ENCODE results near the gene TRIO. TPM values are rescaled to one million over a fixed set of nuclear protein-coding genes. Genes with fewer than 3 reads are reported as not detected.

Gene TRIO
- total RNA-seq, 1 experiment from 2014 or later: 99.8 TPM

DNA sequence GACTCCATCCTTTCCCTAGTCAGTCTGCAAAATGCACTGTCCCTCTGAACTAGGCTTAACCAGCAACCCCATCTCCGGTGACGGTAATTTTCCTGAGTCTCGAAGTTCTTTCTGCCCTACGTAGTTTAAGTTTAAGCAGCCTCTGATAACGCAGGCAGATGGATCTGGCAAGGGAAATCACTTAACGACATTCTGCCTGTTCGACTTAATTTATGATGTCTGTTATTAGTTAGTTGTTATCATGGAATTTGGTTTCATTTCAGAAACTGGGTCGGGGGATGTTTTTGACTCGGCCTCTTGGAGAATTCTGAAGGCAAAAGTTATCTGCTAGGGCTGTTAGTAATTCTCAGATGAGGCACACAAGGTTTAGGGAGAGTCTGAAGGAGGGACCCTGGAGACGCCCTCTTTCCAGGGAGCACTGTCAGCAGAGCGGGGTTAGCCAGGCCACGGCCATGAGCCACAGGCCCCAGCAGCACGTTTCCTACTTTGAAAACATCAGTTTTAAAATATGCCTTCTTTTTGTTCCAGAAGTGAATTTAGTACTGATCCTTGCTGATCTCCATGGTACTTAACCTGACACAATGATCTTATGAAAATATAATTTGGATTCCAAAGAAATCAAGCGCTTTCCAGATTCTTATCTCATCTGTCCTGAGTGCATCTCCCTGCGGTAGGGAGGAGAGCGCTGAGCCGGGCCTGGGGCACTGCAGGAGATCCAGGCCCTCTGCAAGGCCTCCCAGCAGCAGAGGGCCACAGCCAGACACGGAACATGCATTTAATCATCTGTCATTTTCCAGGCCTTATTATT lies 267.5 kb downstream of the TRIO start:
- ChIA-PET CTCF (no interaction called here), POLR2A (ENCODE audit: low non-redundant PET) (no interaction called here)
- Histone ChIP-seq H3K4me3 (ENCODE audit: low read depth, low read length, poor library complexity, severe bottlenecking) (no peak overlapping the region), H3K4me1 (ENCODE audit: insufficient read depth, low read length, poor library complexity, severe bottlenecking) (no peaks in the 10 kb centered on the region), H3K27ac (ENCODE audit: low read depth, low read length, poor library complexity, severe bottlenecking) (no peak overlapping the region), H3K9me3 (ENCODE audit: low read depth, low read length, poor library complexity, severe bottlenecking) (no peaks in the 10 kb centered on the region), H3K36me3 (ENCODE audit: insufficient read depth, low read length, poor library complexity, severe bottlenecking) (peaks cover 25% of the 10 kb centered on the region), H3K27me3 (replicated peaks; ENCODE audit: insufficient read depth, low read depth, low read length, poor library complexity) (no peaks in the 10 kb centered on the region)
- intact Hi-C loops (cut with micrococcal nuclease; ENCODE audit: unreplicated experiment): no loop called here
- no TSS peak for BruUV-seq (replicated peaks)
- DNase-seq (ENCODE audit: low spot score): no peak
- no peak for TF ChIP-seq EZH2 (IDR thresholded peaks at IDR 0.05; ENCODE audit: borderline replicate concordance, low read depth, low read length, poor library complexity, severe bottlenecking)
- TF ChIP-seq, protein P1, sequence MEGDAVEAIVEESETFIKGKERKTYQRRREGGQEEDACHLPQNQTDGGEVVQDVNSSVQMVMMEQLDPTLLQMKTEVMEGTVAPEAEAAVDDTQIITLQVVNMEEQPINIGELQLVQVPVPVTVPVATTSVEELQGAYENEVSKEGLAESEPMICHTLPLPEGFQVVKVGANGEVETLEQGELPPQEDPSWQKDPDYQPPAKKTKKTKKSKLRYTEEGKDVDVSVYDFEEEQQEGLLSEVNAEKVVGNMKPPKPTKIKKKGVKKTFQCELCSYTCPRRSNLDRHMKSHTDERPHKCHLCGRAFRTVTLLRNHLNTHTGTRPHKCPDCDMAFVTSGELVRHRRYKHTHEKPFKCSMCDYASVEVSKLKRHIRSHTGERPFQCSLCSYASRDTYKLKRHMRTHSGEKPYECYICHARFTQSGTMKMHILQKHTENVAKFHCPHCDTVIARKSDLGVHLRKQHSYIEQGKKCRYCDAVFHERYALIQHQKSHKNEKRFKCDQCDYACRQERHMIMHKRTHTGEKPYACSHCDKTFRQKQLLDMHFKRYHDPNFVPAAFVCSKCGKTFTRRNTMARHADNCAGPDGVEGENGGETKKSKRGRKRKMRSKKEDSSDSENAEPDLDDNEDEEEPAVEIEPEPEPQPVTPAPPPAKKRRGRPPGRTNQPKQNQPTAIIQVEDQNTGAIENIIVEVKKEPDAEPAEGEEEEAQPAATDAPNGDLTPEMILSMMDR (conservative IDR thresholded peaks at IDR 0.05; ENCODE audit: low read depth, low read length): no peak

DNA sequence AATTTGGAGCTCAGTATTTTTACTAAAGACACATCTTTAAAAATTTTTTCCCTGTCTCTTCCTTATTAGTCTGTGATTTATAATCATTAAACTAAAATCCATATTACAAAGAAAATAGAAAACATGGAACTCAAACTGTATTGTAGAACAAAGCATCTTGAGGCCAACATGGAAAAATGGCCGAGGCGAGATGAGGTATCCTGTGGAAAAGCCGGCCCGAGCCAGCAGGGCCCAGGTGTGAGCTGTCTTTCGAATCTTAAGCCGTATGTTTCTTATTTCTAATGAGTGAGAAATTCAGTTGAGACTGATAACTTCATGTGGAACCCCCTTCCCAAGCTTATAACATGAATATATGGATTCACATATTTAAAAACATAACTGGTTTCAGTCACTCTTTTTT lies 268.1 kb downstream of the TRIO start:
- Histone ChIP-seq H3K27ac (ENCODE audit: low read depth, low read length, poor library complexity, severe bottlenecking) (no peak overlapping the region), H3K4me3 (ENCODE audit: low read depth, low read length, poor library complexity, severe bottlenecking) (no peak overlapping the region), H3K36me3 (ENCODE audit: insufficient read depth, low read length, poor library complexity, severe bottlenecking) (peaks cover 22% of the 10 kb centered on the region), H3K9me3 (ENCODE audit: low read depth, low read length, poor library complexity, severe bottlenecking) (no peaks in the 10 kb centered on the region), H3K27me3 (replicated peaks; ENCODE audit: insufficient read depth, low read depth, low read length, poor library complexity) (no peaks in the 10 kb centered on the region), H3K4me1 (ENCODE audit: insufficient read depth, low read length, poor library complexity, severe bottlenecking) (peaks cover 1% of the 10 kb centered on the region)
- DNase-seq (ENCODE audit: low spot score): no peak
- ChIA-PET CTCF (no interaction called here), POLR2A (ENCODE audit: low non-redundant PET) (no interaction called here)
- TF ChIP-seq EZH2 (IDR thresholded peaks at IDR 0.05; ENCODE audit: borderline replicate concordance, low read depth, low read length, poor library complexity, severe bottlenecking): no peak
- TF ChIP-seq, protein P1 (conservative IDR thresholded peaks at IDR 0.05; ENCODE audit: low read depth, low read length): no peak
- intact Hi-C loops (cut with micrococcal nuclease; ENCODE audit: unreplicated experiment): no loop called here
- no TSS peak for BruUV-seq (replicated peaks)

DNA sequence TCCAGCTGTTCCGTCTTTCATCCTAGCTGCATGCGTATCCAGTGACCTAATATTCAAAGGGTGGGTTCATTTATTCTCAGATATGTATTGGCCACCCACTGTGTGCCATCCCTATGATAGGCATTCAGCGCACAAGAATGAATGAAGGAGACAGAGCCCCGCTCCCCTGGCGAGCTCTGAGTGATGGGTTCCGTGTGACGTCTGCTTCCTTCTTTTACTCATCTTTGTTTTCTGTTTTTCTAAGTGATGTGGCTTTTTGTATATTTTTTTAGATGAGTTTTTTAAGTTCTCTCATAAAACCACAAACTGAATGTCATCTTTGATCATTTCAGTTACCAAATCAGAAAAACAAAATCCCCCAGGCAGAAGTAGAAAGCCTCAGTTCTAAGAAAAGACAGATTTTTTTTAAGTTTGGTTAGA lies 270.2 kb downstream of the TRIO start:
- intact Hi-C loops (cut with micrococcal nuclease; ENCODE audit: unreplicated experiment): no loop called here
- no peak overlapping the region for H3K27ac ChIP-seq (ENCODE audit: low read depth, low read length, poor library complexity, severe bottlenecking)
- no peak overlapping the region for H3K4me3 ChIP-seq (ENCODE audit: low read depth, low read length, poor library complexity, severe bottlenecking)
- peaks cover 7% of the 10 kb centered on the region for H3K36me3 ChIP-seq (ENCODE audit: insufficient read depth, low read length, poor library complexity, severe bottlenecking)
- DNase-seq (ENCODE audit: low spot score): no peak
- ChIA-PET CTCF (no interaction called here), POLR2A (ENCODE audit: low non-redundant PET) (no interaction called here)
- H3K9me3 ChIP-seq (ENCODE audit: low read depth, low read length, poor library complexity, severe bottlenecking): no peaks in the 10 kb centered on the region
- BruUV-seq (replicated peaks): no TSS peak
- no peaks in the 10 kb centered on the region for H3K27me3 ChIP-seq (replicated peaks; ENCODE audit: insufficient read depth, low read depth, low read length, poor library complexity)
- H3K4me1 ChIP-seq (ENCODE audit: insufficient read depth, low read length, poor library complexity, severe bottlenecking): peaks cover 23% of the 10 kb centered on the region
- TF ChIP-seq, protein P1 (conservative IDR thresholded peaks at IDR 0.05; ENCODE audit: low read depth, low read length): no peak
- TF ChIP-seq EZH2 (IDR thresholded peaks at IDR 0.05; ENCODE audit: borderline replicate concordance, low read depth, low read length, poor library complexity, severe bottlenecking): no peak

All from A673 (cell line).